Upper lobe of left lung (tissue), 6 donors: ENCODE measurements around the gene LONP1. TPM values are rescaled to one million over a fixed set of nuclear protein-coding genes. Genes with fewer than 3 reads are reported as not detected.

Source experiments
- ATAC-seq, 2 donors: fragments of 200-7000 bp; cut with Tn5 transposase; one replicate each; pipeline ENCODE4 v1.9.1; 2022; ENCODE audit warnings: mild to moderate bottlenecking in 2 of 2, moderate library complexity in 2 of 2; ENCODE audit not compliant: low FRiP score in 2 of 2
- DNase-seq, 2 donors: peaks; one replicate each; pipeline ENCODE4 v3.0.0-alpha.2; 2019 to 2020
- H3K27ac ChIP-seq, 4 donors: fragments of 200-600 bp; sonication (generic); one replicate each; pipeline ENCODE4 v1.5.1; 2016 to 2019
- H3K27me3 ChIP-seq, 4 donors: fragments of 200-600 bp; sonication (generic); one replicate each; pipeline ENCODE4 v1.5.1; 2017 to 2019
- H3K36me3 ChIP-seq, 4 donors: fragments of 200-600 bp; sonication (generic); one replicate each; pipeline ENCODE4 v1.5.1; 2016 to 2019
- H3K4me1 ChIP-seq, 4 donors: fragments of 200-600 bp; sonication (generic); one replicate each; pipeline ENCODE4 v1.5.1; 2018 to 2019
- H3K4me3 ChIP-seq, 4 donors: fragments of 200-600 bp; sonication (generic); one replicate each; pipeline ENCODE4 v1.5.1; 2017 to 2019; ENCODE audit warnings: mild to moderate bottlenecking in 2 of 4, moderate library complexity in 1 of 4
- H3K9me3 ChIP-seq, 4 donors: fragments of 200-600 bp; sonication (generic); one replicate each; pipeline ENCODE4 v1.5.1; 2018 to 2019
- EP300 ChIP-seq, 4 donors: sonication (generic); formaldehyde crosslinking; IDR thresholded peaks; one replicate each; pipeline ENCODE4 v1.5.1; 2017; ENCODE audit warnings: antibody characterized with exemption in 4 of 4, control low read depth in 2 of 4
- POLR2A ChIP-seq, 4 donors: fragments of 450-650 bp; IDR thresholded peaks; one replicate each; pipeline ENCODE4 v1.5.1; 2016 to 2017; ENCODE audit warnings: antibody characterized with exemption in 4 of 4, mild to moderate bottlenecking in 2 of 4
- POLR2AphosphoS5 ChIP-seq, 2 donors: sonication (generic); formaldehyde crosslinking; IDR thresholded peaks; one replicate each; pipeline ENCODE4 v1.5.1; 2017; ENCODE audit warnings: antibody characterized with exemption in 2 of 2
- WGBS, 2 donors: methylation state at CpG; one replicate each; pipeline ENCODE4 v1.1.5; 2017 to 2018; 5-methylcytosine and 5-hydroxymethylcytosine counted together
- total RNA-seq, 6 donors: library from RNA; depleted of rRNA in 4 of 6; stranded (reverse); fragments of >200 nt in 4 of 6; gene quantifications; one replicate each; pipeline versions ENCODE4 v1.1.0 to v1.2.1, GENCODE V29; 2016 to 2021
- TF ChIP-seq, protein P1 (sequence below), 6 experiments: fragments of 450-650 bp in 4 of 6; fragments of 200-600 bp in 2 of 6; sonication (generic) in 2 of 6; IDR thresholded peaks; one replicate each; pipeline ENCODE4 v1.5.1; 2016 to 2019; ENCODE audit warnings: antibody characterized with exemption in 6 of 6
- donor health status: DM: no; HTN: no; CAD: no; lungs with moderate emphysema.
- donor health status: DM: no; HTN: yes; CAD: no; lungs with severe emphysema.

Gene LONP1
- total RNA-seq, 6 donors from 2014 or later, result 79.7 to 141 (median 89.4) TPM

DNA sequence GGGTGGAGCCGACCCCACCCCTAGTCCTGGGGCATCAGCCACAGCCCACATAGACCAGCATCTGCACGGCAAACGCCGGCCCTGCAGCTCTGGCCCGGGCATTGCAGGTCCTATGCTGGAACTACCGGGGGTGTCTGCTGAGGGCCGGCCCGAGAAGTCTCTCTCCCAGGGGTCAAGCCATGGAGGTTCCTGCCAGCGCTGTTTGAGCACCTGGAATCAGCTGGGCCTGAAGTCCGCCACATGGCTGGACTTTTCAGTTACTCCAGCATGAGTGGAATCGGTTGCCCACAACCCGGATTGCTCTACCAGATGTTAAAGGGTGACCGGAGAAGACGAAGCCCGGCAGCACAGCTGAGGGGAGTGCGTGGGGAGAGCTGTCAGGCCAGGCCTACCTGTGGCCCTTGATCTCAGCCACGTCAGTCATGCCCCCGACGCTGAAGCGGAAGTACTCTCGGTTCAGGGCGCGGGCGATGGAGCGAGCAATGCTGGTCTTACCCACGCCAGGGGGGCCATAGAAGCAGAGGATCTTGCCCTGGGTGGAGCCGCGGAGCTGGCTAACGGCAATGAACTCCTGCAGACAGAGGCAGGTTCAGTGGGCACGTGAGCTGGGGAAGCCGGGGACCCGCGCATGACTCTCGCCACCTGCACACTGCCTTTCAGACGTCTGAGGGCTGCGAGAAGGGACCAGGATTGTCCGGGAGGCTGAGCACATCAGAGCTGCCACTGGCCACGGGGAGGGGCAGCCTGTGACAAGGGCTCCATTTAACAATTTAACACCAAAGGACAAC is 21.1 kb downstream of the LONP1 start:
- TF ChIP-seq EP300 (IDR thresholded peaks at IDR 0.05) (no peak), POLR2A (IDR thresholded peaks at IDR 0.05) (no peak), POLR2AphosphoS5 (IDR thresholded peaks at IDR 0.05) (no peak)
- TF ChIP-seq, protein P1, sequence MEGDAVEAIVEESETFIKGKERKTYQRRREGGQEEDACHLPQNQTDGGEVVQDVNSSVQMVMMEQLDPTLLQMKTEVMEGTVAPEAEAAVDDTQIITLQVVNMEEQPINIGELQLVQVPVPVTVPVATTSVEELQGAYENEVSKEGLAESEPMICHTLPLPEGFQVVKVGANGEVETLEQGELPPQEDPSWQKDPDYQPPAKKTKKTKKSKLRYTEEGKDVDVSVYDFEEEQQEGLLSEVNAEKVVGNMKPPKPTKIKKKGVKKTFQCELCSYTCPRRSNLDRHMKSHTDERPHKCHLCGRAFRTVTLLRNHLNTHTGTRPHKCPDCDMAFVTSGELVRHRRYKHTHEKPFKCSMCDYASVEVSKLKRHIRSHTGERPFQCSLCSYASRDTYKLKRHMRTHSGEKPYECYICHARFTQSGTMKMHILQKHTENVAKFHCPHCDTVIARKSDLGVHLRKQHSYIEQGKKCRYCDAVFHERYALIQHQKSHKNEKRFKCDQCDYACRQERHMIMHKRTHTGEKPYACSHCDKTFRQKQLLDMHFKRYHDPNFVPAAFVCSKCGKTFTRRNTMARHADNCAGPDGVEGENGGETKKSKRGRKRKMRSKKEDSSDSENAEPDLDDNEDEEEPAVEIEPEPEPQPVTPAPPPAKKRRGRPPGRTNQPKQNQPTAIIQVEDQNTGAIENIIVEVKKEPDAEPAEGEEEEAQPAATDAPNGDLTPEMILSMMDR (IDR thresholded peaks at IDR 0.05), result no peak
- ATAC-seq, result no peak
- H3K36me3 ChIP-seq, result peaks cover 17 to 89% (median 75%) of the 10 kb centered on the region in 4 donors
- H3K27ac ChIP-seq, result no peak overlapping the region
- 92 to 94% methylated on average over 28 of the region's 38 CpGs for WGBS, 2 donors
- peak in 1 of 2 donors; percentile 66 for DNase-seq
- H3K9me3 ChIP-seq, result no peaks in the 10 kb centered on the region
- no peaks in the 10 kb centered on the region for H3K4me1 ChIP-seq
- no peak overlapping the region for H3K4me3 ChIP-seq
- no peaks in the 10 kb centered on the region for H3K27me3 ChIP-seq

DNA sequence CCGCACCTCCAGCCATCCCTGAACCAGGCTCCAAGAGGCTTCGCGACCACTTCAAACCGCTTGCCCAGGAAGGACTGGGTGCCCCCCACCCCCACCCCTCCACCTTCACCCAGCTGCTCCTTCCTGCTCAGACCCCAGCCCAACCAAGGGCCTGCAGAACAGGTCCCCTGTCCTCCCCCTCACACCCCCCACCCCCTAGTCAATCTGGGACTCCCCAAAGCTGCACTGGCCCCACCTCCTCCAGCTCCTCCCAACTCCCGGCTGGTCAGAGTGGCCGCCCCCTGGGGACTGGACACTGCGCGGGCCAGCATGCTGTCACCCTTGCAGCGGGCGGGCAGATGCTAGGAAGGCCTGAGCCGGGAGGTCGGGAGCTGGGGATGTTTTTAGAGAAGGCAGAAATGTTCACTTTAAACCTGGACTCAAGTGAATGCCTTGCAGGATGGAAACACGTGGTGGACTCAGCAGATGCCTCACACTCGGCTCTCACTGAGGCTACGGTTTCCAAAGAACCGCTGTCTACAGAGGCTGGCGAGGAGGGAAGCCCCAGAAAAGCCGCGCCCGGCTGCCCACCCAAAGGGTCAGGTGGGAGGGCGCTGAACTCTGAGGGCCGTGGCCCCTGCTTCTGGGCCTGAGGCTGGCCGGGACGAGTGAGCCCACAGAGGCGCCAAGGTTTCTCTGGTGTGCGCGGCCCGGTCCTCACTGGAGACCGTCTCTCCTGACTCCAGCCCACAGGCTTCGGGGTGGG is 21.9 kb downstream of the LONP1 start:
- H3K4me3 ChIP-seq, result no peak overlapping the region
- no peaks in the 10 kb centered on the region for H3K4me1 ChIP-seq
- ATAC-seq, result no peak
- DNase-seq, result peak in 1 of 2 donors; percentile 75
- H3K27ac ChIP-seq, result no peak overlapping the region
- TF ChIP-seq POLR2A (IDR thresholded peaks at IDR 0.05), result no peak
- no peak for TF ChIP-seq POLR2AphosphoS5 (IDR thresholded peaks at IDR 0.05)
- TF ChIP-seq, protein P1 (IDR thresholded peaks at IDR 0.05), result no peak
- no peak for TF ChIP-seq EP300 (IDR thresholded peaks at IDR 0.05)
- H3K27me3 ChIP-seq, result no peaks in the 10 kb centered on the region
- 93 to 96% methylated on average over 12 to 24 of the region's 30 CpGs for WGBS, 2 donors
- peaks cover 17 to 89% (median 75%) of the 10 kb centered on the region in 4 donors for H3K36me3 ChIP-seq
- no peaks in the 10 kb centered on the region for H3K9me3 ChIP-seq

DNA sequence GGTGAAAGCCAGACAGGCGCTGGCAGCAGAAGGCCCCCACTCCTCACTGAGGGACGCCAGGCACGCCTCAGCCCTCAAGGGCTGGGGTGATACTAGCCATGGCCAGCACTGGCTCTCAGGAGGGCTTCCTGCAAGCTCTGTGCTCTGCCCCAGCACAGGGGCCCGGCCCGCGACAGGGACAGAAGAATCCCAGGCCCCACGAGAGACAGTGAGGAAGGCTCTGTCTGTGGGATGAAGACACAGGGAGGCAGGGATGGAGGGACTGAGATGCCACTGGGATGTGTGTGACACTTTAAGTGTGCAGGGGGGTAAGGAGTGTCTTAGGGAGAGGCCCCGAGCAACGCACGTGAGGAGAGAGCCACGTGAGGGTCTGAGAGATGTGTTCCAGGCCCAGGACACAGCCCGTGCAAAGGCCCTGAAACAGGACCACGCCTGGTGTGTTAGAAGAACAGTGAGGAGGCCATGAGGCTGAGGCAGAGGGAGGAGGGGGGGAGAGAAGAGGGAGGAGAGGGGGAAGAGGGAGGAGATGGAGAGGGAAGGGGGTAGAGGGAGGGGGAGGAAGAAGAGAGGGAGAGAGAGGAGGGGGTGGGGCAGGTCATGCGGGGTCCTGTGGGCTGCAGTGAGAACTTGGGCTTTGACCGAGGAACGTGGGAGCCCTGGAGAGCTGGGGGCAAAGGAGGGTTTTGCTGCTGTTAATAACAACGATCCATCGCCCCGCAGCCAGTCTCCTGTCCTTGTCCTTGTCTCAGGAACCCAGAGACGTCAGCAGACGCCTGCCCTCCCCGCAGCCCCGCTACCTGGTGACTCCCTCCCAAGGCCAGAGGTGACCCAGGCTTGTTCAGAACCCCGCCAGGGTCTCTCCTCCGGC is 22.7 kb downstream of the LONP1 start:
- H3K9me3 ChIP-seq, result no peaks in the 10 kb centered on the region
- H3K4me3 ChIP-seq, result no peak overlapping the region
- H3K27me3 ChIP-seq, result no peaks in the 10 kb centered on the region
- H3K27ac ChIP-seq, result no peak overlapping the region
- DNase-seq (peak in 1 of 2 donors; percentile 56), ATAC-seq (no peak)
- TF ChIP-seq, protein P1 (IDR thresholded peaks at IDR 0.05), result no peak
- TF ChIP-seq POLR2A (IDR thresholded peaks at IDR 0.05), result no peak
- TF ChIP-seq POLR2AphosphoS5 (IDR thresholded peaks at IDR 0.05), result no peak
- no peak for TF ChIP-seq EP300 (IDR thresholded peaks at IDR 0.05)
- H3K4me1 ChIP-seq, result peaks cover 0 to 3% (median 1%) of the 10 kb centered on the region in 4 donors
- 82 to 83% methylated on average over 22 to 24 of the region's 25 CpGs for WGBS, 2 donors
- H3K36me3 ChIP-seq, result peaks cover 18 to 95% (median 81%) of the 10 kb centered on the region in 4 donors

DNA sequence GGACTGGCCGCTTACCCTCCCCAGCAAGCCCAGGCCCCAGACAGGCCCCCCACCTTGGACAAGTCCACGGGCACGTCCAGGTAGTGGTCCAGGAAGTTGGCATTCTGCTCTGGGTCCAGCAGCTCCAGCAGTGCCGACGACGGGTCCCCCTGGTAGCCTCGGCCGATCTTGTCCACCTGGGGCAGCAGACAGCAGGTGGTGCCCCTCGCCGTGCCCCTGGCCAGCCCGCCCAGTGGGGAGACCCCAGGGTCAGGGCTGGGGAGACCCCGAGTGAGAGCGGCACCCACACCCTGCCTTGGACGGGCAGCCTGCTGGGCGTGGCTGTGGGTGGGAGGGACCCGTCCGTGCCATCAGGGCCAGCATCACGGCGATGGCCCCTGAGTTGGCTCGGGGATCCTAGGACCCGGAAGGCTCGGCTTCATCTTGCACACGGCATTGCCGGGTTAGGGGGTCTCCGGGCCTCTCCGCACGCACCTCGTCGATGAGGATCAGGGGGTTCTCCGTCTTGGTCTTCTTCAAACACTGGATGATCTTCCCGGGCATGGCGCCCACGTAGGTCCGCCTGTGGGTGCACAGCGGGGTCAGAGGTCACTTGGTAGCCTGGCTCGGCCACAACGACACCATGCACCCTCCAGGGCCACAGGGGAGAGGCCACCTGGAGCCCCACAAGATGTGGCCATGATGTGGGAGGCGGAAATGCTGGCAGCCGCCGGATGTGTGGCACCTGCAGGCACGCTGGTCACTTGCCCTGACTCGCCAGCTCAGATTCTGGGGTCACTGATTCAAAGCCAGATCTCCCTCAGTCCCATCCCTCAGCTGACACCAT is 23.5 kb downstream of the LONP1 start:
- no peak for TF ChIP-seq POLR2A (IDR thresholded peaks at IDR 0.05)
- no peak for TF ChIP-seq POLR2AphosphoS5 (IDR thresholded peaks at IDR 0.05)
- TF ChIP-seq, protein P1 (IDR thresholded peaks at IDR 0.05), result no peak
- no peak for TF ChIP-seq EP300 (IDR thresholded peaks at IDR 0.05)
- no peak overlapping the region for H3K27ac ChIP-seq
- H3K4me1 ChIP-seq, result peaks cover 8 to 11% (median 10%) of the 10 kb centered on the region in 4 donors
- H3K36me3 ChIP-seq, result peaks cover 23 to 98% (median 84%) of the 10 kb centered on the region in 4 donors
- no peaks in the 10 kb centered on the region for H3K27me3 ChIP-seq
- ATAC-seq (no peak), DNase-seq (peak in 1 of 2 donors; percentile 81)
- H3K4me3 ChIP-seq, result no peak overlapping the region
- WGBS, 2 donors, result 91 to 94% methylated on average over 20 to 33 of the region's 42 CpGs
- no peaks in the 10 kb centered on the region for H3K9me3 ChIP-seq
